GM12878 (cell line): ENCODE measurements around the gene HEG1.

Experiments
- CTCF ChIP-seq, 3 experiments: IDR thresholded peaks in 2 of 3; conservative IDR thresholded peaks in 1 of 3; 2 replicates each; pipeline ENCODE4 v1.5.1; 2011; ENCODE audit warnings: low read depth in 3 of 3, low read length in 3 of 3, mild to moderate bottlenecking in 3 of 3, control low read depth in 2 of 3, moderate library complexity in 2 of 3, inconsistent platforms in 1 of 3, mixed read lengths in 1 of 3; ENCODE audit not compliant: control insufficient read depth in 2 of 3, insufficient read depth in 1 of 3; ENCODE audit errors: extremely low read depth in 1 of 3
- HCFC1 ChIP-seq: fragments of 150-350 bp; IDR thresholded peaks from 2 replicates; pipeline ENCODE4 v1.6.1; 2014; ENCODE audit warnings: low read length
- KDM1A ChIP-seq: fragments of 200-600 bp; sonication (generic); IDR thresholded peaks from 2 replicates; pipeline ENCODE4 v1.6.1; 2016; ENCODE audit warnings: borderline replicate concordance
- NRF1 ChIP-seq: conservative IDR thresholded peaks from 2 replicates; pipeline ENCODE4 v1.6.1; 2011; ENCODE audit warnings: mild to moderate bottlenecking, low read depth, low read length, improper control_type of control experiment
- RAD51 ChIP-seq: fragments of 450-650 bp; IDR thresholded peaks from 2 replicates; pipeline ENCODE4 v1.6.1; 2016; ENCODE audit warnings: moderate library complexity, mild to moderate bottlenecking, inconsistent platforms
- RCOR1 ChIP-seq: conservative IDR thresholded peaks from 2 replicates; pipeline ENCODE4 v1.6.1; 2012; ENCODE audit warnings: low read depth, low read length, improper control_type of control experiment
- REST ChIP-seq: IDR thresholded peaks from 2 replicates; pipeline ENCODE4 v1.6.1; 2012; ENCODE audit warnings: mild to moderate bottlenecking, low read depth, low read length
- SMARCA5 ChIP-seq: fragments of 450-650 bp; IDR thresholded peaks from 2 replicates; pipeline ENCODE4 v1.6.1; 2017; ENCODE audit warnings: mild to moderate bottlenecking
- TBL1XR1 ChIP-seq: IDR thresholded peaks from 2 replicates; pipeline ENCODE4 v1.6.1; 2012; ENCODE audit warnings: low read depth, low read length, improper control_type of control experiment

GRCh38 chr3:124952282-124952855 is 103.4 kb downstream of the HEG1 start:
- TF ChIP-seq CTCF (IDR thresholded peaks at IDR 0.05 in 2 of 3, conservative IDR thresholded peaks at IDR 0.05 in 1 of 3; ENCODE audit: control insufficient read depth in 2 of 3, extremely low read depth in 1 of 3, insufficient read depth in 1 of 3, low read depth in 3 of 3, low read length in 3 of 3) (no peak), SMARCA5 (no peak), HCFC1 (no peak), TBL1XR1 (no peak), RAD51 (no peak), REST (no peak), KDM1A (no peak), NRF1 (no peak), RCOR1 (no peak)
